Measurements from ENCODE around the gene CFAP97.
A peak's percentile ranks its signal among the peaks of the same experiment; 100 is the strongest.

The CFAP97 gene

DNA sequence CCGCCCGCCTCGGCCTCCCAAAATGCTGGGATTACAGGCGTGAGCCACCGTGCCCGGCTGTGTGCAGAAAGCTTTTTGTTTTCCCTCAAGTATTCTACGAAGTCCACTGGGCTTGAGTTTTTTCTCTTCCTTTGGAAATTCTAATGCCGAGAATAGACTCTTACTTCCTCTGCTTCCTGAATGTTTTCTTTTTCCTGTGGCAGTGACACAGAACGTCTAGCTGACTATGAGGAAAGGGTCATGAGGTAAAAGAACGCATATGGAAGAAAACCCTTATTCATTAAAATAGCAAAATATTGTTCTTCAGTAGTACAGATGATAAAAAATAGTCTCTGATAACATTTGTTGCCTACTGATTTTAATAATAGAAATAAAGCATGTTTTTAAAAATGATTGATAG, 65.6 kb downstream of the CFAP97 start:
- no peak overlapping the region for H3K4me3 ChIP-seq (ENCODE audit: low read depth, low read length)
- TF ChIP-seq, protein P1, sequence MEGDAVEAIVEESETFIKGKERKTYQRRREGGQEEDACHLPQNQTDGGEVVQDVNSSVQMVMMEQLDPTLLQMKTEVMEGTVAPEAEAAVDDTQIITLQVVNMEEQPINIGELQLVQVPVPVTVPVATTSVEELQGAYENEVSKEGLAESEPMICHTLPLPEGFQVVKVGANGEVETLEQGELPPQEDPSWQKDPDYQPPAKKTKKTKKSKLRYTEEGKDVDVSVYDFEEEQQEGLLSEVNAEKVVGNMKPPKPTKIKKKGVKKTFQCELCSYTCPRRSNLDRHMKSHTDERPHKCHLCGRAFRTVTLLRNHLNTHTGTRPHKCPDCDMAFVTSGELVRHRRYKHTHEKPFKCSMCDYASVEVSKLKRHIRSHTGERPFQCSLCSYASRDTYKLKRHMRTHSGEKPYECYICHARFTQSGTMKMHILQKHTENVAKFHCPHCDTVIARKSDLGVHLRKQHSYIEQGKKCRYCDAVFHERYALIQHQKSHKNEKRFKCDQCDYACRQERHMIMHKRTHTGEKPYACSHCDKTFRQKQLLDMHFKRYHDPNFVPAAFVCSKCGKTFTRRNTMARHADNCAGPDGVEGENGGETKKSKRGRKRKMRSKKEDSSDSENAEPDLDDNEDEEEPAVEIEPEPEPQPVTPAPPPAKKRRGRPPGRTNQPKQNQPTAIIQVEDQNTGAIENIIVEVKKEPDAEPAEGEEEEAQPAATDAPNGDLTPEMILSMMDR (IDR thresholded peaks at IDR 0.05; ENCODE audit: insufficient read depth, low read depth, low read length, missing control alignments), result no peak
- no peak for DNase-seq (ENCODE audit: low read depth)

DNA sequence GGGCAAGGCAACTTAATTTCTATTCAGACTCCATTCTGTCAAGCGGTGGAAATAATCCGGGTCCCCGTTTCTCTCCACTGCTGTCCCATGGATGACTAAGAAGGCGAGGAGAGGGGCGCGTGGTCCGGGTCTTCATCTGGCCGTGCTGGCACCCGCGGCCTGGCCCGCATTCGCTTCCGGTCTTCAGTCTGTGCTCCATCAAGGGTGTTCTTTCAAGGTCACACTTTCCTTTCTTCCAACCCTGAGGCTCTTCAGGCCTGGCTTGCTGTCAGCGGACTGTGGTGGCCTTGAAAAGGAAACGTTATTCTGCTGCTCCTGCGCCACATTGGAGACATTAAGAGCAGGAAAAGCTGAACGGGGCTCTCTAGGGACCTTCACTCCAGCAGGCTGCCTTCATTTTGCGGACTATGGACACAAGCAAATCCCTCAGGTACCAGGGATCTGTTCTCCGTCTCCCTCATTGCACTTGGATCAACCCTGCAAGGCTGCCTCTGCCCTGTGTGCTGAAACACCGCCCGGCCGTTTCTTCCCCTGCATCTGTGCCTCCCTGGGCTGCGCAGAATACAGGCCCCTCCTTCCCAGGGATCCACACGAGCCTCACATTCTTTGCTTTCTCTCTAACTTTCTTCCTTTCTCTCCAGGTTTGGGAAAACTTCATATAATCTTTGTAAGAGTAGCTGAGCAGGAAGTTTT, 66.4 kb downstream of the CFAP97 start:
- no peak for DNase-seq (ENCODE audit: low read depth)
- H3K4me3 ChIP-seq (ENCODE audit: low read depth, low read length), result no peak overlapping the region
- TF ChIP-seq, protein P1 (IDR thresholded peaks at IDR 0.05; ENCODE audit: insufficient read depth, low read depth, low read length, missing control alignments), result no peak

DNA sequence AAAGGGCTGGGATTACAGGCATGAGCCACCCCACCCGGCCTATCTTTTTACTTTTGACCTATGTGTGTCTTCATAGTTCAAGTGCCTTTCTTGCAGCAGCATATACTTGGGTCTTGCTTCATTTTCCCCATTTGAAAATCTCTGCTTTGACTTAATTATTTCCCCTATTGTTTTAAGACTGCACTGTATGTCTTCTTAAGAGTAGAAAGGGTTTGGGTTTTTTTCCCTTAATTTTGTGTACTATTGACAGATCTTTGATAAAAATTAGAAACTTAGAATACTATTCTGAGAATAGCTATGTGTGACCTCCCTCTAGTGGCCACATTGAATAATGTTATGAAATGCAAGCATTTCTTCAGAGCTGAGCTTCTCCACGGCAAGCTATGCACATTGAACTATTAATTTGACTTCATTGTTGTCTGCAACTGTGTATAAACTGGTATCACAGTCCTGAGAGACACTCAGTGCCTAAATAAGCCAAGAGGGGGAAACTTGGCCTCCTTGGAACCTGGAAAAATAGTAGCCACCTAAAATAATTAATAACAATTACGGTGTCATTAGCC, 69.4 kb downstream of the CFAP97 start:
- peak; percentile 69 for DNase-seq (ENCODE audit: low read depth)
- no peak overlapping the region for H3K4me3 ChIP-seq (ENCODE audit: low read depth, low read length)
- TF ChIP-seq, protein P1 (IDR thresholded peaks at IDR 0.05; ENCODE audit: insufficient read depth, low read depth, low read length, missing control alignments), result peak; percentile 63

DNA sequence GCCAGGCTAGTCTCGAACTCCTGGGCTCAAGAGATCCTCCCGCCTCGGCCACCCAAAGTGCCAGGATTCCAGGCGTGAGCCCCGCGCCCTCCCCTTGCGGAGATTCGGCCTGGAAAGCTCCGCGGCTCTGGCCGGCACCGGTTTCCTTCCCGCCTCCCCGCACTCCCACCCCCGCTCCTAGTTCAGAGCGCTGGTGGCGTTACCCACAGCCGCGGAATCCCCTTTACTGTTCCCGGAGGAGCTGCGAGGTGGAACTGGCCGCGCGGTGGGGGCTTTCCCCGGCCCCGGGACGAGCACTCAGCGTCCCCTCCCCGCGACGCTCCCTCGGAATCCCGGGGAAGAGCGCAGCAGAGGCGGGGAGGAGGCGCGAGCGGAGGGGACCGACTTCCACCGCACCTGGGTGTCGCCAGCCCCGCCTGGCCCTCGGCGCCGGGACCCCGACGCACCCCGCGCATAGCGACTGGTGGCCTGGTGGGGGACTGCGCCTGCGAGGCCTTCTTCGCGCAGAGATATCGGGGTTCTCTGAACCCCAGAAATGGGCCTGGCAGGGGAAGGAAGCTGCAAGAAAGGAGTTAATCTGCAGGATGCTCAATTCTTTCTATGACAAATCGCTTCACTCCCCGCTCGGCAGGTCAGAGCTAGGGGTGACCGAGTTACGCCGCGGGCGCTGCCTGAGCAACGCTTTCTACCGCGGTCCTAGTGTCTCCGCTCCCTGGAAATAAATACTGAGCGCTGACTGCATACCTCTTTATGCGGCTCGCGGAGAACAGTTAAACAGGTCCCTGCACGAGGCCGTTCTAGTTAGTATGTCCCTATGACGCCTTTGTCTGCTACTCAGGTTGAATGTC, 75.3 kb downstream of the CFAP97 start:
- no peak for DNase-seq (ENCODE audit: low read depth)
- TF ChIP-seq, protein P1 (IDR thresholded peaks at IDR 0.05; ENCODE audit: insufficient read depth, low read depth, low read length, missing control alignments), result no peak
- peak overlapping the region; percentile 2; the same call in 1 of the 2 replicates for H3K4me3 ChIP-seq (ENCODE audit: low read depth, low read length)

DNA sequence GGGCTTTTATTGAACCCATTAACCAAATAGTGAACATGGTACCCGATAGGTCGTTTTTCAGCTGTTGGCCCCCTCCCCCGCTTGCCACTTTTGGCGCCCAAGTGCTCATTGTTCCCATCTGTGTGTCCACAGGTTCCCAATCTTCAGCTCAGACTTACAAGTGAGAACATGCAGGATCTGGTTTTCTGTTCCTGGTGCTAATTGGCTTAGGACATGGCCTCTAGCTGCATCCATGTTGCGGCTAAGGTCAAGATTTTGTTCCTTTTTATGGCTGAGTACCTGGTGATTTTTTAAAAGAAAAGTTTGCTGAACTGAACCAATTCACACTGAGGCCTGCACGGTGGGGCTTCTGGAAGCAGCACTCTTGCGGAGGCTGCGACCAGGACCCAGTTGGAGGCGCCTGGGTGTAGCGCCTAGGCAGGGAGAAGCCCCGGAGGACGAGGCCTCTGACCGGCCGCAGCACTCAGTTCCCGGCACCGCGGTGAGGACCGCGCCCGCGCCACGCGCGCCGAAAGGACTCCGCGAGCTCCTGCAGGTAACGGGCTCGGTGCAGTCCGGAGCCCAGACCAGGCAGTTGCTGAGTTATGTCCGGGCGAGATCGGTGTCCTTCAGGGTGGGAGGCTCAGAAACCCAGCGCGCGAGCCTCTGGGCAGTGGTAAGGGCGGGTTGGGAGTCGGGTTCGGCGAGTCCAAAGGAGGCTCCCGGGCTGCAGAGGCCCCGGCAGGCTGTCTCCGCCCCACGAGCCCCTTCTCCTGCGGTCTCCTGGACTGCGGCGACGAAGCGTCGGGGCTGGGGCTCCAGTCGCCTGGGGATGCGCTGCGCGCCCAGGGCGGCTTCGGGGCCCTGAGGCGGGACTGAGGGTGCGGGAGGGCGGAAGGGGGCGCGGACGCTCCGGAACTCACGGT, 76.5 kb downstream of the CFAP97 start:
- no peak overlapping the region for H3K4me3 ChIP-seq (ENCODE audit: low read depth, low read length)

DNA sequence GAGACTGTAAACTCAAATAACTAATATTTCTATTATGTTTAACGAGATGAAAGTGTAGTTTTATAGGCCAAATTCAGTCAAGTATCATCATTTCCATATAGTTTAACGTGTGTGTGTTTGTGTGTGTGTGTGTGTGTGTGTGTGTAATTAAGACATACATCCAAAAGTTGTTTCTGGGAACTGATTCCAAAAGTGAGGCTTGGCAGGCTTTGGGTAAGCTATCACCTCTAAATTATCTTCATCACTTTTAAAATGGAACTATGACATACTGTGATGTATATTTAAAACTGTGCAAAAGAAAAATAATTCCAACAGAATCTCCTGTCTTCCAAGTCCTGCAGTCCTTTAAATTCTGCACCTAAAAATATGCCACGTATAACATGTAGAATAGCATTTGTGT, 79.8 kb downstream of the CFAP97 start:
- TF ChIP-seq, protein P1 (IDR thresholded peaks at IDR 0.05; ENCODE audit: insufficient read depth, low read depth, low read length, missing control alignments), result no peak
- no peak for DNase-seq (ENCODE audit: low read depth)
- no peak overlapping the region for H3K4me3 ChIP-seq (ENCODE audit: low read depth, low read length)

More for the DNA sequence above, 76.5 kb downstream of the CFAP97 start:
- DNase-seq (ENCODE audit: low read depth), result no peak
- TF ChIP-seq, protein P1 (IDR thresholded peaks at IDR 0.05; ENCODE audit: insufficient read depth, low read depth, low read length, missing control alignments), result no peak
